ENCODE data around the gene NTRK2.

DNA sequence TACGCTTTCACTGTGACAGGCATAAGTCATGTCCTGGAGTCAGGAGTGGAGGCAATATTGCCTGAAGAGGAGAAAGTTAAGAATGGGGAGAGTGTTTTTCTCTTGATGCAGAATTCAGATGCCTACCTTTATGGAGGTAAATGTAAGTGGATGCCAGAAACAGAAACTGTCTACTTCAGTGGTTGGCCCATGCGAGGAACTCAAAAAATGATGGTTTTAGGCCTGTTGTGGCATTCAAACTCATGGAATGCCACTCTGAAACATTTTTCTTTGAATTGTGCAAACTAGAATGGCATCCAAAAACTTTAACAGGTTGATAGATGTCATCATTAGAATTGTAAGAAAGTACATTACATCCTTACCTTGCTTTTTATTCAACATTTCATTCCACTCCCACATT, 47.7 kb upstream of the NTRK2 start:
- TF ChIP-seq, protein P1, sequence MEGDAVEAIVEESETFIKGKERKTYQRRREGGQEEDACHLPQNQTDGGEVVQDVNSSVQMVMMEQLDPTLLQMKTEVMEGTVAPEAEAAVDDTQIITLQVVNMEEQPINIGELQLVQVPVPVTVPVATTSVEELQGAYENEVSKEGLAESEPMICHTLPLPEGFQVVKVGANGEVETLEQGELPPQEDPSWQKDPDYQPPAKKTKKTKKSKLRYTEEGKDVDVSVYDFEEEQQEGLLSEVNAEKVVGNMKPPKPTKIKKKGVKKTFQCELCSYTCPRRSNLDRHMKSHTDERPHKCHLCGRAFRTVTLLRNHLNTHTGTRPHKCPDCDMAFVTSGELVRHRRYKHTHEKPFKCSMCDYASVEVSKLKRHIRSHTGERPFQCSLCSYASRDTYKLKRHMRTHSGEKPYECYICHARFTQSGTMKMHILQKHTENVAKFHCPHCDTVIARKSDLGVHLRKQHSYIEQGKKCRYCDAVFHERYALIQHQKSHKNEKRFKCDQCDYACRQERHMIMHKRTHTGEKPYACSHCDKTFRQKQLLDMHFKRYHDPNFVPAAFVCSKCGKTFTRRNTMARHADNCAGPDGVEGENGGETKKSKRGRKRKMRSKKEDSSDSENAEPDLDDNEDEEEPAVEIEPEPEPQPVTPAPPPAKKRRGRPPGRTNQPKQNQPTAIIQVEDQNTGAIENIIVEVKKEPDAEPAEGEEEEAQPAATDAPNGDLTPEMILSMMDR (IDR thresholded peaks at IDR 0.05): no peak
- no peak for TF ChIP-seq ZFX (IDR thresholded peaks at IDR 0.05; ENCODE audit: borderline replicate concordance)

All from 22Rv1 (cell line).